HG02938 (cell line): ENCODE data around the gene TTC28.
"Not testable (repeated sequence)": the region's sequence is repeated elsewhere in the genome, so short reads cannot be mapped to it uniquely, and the experiment has no call there.

Source experiments
- ATAC-seq: cut with Tn5 transposase; IDR thresholded peaks from one replicate; pipeline ENCODE4 v1.9.1; 2021; ENCODE audit warnings: mild to moderate bottlenecking, moderate library complexity; ENCODE audit not compliant: unreplicated experiment

TTC28 gene

DNA sequence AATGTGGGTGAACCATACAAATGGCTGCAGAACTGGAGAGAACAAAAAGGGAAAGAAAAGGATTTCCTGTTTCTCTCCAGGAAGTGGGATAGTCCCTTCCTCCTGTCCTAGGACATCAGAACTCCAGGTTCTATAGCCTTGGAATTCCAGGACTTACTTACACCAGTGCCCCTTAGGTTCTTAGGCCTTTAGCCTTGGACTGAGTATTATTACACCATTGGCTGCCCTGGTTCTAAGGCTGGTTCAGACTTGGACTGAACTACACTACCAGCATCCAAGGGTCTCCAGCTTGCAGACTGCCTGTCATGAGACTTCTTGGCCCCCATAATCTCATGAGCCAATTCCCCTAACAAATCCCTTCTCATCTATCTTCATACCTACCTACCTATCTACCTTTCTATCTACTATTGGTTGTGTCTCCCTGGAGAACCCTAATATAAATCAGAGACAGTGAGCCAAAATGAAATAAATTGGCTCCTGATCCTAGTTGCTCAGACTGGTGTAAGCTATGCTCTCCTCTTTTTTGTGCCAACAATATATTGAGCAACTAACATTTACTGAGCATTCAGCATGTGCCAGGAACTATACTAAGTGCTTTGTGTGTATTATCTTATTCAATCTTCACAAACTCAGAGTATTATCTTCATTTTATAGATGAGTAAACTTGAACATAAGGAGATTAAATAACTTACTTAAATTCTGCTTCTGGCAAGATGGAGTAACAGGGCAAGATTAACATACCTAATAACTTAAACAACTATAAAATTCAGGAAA is 303.7 kb downstream of the TTC28 start:
- ATAC-seq: no peak

DNA sequence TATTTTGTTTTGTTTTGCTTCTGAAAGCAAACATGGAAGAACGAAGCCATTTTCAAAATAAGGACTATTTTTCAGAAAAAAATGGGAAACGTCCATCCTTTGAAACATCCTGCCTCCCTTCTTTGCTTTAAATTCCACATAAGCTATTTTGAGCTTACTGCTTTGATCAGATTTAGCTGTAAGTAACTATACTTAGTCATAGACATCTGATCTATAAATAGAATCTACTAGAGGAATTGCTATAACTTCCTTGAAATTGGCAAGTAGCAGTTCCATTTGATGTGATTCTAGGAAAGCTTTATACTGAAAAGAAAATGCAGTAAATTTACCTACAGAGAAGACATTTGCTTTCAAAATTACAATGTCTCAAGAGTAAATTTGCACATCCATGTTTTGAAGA is 305.8 kb downstream of the TTC28 start:
- ATAC-seq: no peak

DNA sequence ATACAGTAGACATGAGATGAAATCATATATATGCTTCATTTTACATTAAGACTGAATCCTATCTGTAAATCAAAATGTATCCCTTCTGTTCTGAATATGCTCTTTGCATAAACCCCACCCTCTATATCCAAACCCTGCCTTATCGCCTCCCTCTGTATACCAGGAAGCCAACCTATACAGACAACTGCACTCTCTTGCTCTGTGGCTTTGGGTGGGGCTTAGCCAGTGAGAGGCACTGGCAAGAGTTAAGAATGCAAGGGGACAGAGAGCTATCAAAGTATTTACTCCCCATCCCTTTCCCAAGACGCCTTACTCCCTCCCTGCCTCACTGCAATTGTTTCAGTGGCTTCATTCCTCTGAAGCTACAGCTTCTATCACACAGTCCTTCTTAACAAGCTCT is 309.8 kb downstream of the TTC28 start:
- ATAC-seq: no peak

DNA sequence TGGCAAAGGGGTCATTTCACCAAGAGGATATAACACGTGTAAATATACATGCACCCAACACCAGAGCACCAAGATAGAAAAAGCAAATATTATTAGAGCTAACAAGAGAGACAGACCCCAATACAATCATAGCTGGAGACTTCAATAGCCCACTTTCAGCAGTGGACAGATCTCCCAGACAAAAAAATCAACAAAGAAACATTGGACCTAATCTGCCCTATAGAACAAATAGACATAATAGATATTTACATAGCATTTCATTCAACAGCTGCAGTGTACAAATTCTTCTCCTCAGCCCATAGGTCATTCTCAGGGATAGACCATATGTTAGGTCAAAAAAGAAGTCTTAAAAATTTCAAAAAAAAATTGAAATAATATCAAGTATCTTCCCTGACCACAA is 312.8 kb downstream of the TTC28 start:
- no peak for ATAC-seq

DNA sequence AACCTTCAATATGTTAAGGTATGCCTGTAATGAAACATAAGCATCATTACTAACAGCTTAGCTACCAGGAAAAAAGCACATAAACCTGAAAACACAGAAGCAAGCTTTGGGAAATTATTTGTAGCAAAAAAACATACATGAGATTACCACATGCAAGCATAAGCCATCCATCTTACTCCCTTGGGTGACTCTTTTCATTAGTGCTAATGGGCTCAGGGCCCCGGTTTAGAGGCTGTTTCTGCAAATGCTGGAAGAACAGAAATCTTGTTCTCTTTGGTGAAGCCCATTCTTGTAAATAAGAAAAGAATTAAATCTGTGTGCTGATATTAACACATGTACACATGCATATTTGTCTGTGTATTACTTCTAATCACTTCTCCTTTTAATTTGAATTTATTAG is 314.3 kb downstream of the TTC28 start:
- ATAC-seq: no peak

DNA sequence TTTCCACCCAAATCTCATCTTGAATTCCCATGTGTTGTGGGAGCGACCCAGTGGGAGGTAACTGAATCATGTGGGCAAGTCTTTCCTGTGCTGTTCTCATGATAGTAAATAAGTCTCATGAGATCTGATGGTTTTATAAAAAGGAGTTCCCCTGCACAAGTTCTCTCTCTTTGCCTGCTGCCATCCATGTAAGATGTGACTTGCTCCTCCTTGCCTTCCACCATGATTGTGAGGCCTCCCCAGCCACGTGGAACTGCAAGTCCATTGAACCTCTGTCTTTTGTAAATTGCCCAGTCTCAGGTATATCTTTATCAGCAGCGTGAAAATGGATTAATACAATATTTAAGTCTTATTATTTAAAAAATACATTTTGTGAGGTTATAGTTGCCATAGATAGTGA is 315.5 kb downstream of the TTC28 start:
- ATAC-seq: not testable (repeated sequence)

DNA sequence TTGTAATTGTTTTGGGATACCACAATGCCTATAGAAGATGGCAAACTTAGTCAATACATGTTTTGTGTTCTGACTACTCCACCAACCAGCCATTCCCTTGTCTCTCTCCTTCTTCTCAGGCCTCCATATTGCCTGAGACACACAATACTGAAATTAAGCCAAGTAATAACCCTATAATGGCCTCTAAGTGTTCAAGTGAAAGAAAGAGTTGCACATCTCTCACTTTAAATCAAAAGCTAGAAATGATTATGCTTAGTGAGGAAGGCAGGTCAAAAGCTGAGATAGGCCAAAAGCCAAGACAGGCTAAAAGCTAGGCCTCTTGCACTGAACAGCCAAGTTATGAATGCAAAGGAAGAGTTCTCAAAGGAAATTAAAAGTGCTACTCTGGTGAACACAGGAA is 318.7 kb downstream of the TTC28 start:
- no peak for ATAC-seq

DNA sequence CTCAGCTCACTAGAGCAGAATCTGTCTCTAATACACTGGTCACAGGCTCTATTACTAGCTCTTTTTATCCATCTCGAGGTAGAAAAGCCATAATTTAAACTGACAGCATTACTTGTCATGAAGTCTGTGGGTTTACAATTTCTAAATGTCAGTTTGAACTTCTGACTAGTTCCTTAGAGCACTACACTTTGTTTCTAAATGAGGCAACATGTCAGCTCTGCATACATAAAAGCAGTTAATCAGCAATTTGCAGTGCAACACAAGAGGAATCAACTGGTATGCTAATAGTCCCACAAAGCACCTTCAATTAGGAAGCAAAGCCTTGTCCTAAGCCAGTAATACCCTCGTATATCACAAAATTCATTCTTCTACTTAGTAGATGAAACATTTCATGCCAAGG is 321.3 kb downstream of the TTC28 start:
- ATAC-seq: no peak

DNA sequence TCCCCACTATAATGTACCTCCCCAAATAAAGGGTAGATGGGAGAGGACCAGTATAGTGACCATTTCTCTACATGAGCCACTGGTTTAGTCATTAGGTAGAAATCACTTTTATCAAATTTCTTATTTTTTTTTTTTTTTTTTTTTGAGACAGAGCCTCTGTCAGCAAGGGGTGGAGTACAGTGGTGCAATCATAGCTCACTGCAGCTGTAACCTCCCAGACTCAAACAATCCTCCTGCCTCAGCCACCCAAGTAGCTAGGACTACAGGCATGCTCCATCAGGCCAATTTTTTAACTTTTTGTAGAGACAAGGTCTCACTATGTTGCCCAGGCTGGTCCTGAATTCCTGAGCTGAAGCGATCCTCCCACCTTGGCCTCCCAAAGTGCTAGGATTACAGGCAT is 322.4 kb downstream of the TTC28 start:
- ATAC-seq: no peak

DNA sequence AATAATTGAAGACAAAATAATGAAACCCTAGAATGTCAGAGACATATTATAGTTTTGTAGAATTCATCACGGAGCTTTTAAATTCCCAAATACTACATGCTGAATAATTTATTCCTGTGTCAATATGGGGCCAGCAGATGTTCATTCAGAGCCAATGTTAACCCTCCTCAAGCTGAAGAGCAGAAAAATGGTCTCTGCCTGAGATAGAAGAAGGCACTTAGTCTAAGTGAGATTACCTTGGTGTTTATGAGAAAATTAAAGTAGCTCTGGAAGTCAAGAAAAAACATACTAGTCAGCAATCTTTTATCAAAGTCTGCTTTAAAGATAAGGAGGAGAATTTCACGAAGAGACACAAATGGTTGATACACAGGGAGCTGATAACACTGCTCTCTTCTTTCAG is 328.2 kb downstream of the TTC28 start:
- no peak for ATAC-seq

DNA sequence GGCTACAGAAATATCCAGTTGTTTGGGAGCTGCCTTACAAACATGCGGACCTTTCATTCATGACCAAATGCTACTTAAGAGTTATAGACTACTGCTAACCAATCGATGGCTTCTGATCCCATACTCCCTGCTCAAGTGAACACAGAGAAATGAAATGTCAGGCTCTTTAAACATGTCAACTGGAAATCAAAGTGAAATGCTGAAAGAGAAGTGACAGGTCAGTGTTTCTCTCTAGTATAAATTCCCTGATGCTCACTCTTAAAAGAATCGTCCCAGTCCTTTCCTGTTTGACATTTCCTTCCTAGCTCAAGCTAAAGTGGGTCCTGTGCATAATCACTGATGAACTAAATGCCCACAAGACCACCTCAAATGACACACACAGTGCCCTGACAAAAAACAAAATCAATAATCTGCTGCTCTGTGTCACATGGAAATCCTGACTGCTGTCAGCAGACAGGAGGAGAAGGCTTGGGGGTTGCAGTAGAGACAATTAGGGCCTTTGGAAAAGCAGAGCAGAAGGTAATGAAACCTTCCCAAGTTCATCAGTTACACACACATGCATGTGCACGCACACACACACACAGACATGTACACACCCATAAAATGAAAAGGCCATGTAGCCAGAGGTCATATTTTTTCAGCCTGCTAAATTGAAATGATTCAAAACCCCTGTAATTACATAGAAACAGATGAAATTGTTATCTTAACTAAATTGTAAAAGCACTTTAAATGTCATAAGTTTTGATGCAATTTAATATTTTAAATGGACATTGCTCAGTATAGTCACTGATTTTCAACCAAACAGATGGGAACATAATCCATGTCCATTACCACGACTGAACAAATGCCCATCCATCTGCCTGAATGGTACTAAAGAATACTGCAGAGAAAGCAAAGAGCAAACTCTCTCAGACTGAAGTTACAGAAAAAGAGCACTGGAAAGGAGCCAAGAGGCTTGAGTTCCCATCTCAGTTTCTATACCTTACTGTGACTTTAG is 330.7 kb downstream of the TTC28 start:
- no peak for ATAC-seq

DNA sequence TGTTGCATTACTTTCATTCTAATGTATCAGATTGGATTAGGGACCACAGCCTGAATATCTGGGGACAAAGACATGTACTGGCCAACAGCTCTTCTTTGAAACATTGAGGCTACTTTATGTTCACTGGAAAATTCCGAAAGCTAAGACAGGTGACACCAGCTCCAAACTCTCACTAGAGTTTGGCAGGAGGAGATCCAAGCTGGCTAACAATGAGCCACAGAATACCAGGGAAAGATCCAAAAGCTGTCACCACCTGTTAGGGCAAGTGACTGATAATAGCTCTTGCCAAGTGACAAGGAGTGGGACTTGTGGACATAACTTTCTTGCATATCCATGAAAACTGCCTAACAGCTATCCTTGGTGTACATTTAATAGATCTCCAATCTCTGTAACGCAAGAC is 333.3 kb downstream of the TTC28 start:
- no peak for ATAC-seq

DNA sequence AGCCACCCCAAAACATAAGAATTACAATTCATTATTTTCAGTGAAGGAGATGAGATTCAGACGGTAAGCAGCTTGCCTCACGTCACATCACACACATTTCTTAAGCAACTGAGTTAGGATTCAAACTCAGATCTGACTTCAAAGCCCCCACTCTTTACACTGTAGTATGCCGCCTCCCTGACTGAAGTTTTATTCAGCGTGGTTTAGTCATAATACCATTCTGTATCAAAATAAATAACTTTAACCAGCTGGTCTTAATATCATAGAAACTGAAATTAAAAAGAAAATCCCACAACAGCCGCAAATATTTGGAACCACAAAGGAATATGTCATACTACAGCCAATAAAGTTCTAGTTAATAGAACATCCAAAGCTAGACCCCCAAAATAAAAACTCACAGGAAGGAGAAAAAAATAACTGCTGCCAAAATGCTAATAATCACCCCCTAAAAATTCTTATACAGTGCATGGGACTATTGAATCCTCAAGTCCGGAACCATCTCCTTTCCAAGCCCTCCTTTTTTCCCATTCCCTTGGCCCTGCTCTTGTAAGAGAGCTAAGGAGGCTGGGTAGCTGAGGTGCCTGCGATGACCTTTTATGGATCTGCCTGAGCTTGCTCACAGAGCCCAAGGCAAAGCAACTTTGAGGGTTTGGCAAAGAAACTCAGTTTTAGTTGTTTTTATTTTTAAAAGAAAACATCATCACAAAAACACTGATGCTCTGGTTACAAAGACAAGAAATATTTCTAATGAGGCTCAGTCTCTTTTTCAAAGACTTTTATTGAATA is 334.5 kb downstream of the TTC28 start:
- ATAC-seq: no peak

DNA sequence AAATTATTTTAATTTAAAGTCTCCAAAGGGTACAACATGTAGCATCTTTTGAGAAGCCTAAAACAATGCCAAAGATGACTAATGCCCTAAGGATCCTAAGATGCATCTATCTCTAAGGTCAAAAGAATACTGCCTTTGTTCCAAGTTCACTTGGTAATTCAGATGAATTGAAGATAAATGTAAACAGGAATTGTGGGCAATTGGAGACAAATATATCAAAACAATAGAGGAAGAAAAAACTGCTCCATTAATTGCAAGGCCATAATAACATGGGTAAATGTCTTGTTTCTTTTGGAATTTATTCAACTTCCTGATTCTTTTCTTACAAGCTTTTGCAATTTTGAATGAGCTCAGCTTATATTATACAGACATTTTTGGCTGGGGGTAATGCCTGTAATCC is 338.6 kb downstream of the TTC28 start:
- no peak for ATAC-seq

DNA sequence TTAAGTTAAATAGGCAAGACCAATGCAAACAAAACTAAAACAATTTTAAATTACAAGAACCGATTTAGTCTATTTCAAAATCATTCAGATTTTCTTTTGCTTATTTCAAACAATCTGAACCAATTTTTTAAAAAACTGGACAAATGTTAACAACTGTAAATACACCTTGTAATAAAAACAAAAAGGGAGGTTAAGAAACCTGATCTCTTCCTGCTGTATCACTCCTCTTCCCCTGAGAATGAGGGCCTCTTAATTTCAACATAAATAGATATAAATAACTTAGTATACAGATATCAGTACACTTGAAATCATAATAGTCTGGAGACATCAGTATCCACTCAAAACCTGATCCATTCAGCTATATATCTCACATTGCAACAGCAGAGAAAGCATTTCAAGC is 346.6 kb downstream of the TTC28 start:
- ATAC-seq: no peak

DNA sequence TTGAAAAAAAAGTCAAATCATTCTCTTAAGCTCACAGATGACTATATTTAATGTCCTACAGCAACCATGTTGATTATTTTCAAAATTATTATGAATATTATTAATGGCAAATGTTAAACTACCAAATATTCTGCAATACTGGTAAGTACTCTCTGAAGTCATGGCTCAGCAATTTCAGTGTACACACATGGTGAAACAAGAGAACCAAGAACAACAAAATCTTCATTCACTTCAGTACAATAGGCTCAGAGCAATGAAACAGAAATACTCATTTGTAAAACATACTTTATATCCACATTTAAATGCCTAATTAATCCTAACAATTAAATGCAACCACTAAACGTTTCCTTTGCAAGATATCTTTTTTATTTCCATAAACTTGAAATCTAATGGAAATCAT is 347.2 kb downstream of the TTC28 start:
- no peak for ATAC-seq

DNA sequence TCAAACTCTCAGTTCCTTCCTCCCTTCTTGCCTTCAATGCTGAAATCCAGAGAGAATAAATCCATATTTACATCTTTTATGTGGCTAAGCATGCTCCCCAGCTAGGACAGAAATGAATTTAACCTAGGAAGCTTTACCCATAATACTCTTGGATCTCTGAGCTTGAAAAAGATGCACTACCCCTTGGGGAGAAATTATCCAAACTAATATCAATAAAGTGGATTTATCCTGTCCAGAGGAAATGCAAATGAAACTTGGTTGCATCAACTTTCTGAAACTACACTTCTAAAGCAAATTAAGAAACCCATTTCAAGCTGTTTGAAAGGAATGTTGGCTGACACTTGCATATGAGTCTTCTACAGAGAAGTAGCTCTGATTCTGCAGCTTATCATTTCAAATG is 347.9 kb downstream of the TTC28 start:
- ATAC-seq: no peak

DNA sequence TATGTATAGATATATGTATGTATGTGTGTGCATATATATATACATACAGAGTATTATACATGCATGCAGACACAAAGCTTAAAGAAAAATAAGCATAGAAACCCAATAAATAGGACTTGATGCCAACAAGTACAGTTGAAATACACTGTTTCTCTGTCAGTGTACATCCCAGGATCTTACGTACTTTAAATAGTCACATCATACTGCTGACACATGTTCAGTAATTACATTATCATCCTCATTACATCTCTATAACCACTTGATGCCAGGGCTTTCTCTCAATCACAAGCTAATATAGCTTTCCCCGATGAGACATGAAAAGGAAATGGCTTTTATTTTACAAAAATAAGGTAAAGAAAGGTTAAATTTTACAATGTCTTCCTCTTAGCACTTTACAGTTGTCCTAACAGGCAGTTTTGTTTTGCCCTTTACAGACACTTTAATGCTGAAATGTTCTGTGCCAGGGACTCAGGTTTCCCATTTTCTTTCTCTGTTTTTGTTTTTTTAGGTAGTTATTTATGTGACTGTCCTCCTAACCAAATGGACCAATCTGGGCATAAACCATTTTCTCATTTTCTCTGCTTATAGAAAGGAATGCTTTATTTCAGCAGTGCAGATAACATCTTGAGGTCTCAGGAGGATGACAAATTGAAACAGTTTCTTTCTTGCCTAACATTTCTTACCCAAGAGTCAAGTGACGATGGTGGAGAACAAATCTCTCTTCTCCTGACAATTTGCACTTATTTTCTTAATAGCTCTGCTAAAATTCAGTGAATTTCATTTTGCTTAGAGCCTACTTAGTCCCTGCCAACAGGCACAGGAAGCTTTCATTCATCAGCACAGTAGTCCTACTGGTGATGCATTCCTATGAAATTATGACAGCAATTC is 350.2 kb downstream of the TTC28 start:
- ATAC-seq: no peak

DNA sequence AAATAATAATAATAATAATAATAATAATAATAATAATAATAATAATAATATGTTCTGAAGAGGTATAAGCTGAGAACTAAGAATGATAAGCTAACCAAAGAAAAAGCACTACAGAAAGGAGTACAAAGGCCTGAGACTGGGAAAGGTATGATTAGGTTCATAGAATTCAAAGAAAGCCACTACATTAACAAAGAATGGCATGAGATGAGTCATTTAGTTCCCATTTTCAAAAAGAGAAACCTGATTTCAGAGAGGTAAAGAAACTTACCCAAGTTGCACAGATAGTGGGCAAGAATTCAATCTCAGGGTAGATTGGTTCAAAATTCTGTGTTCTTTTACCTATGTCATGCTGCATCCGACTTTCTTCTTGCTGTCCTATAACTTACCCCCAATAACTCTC is 350.9 kb downstream of the TTC28 start:
- ATAC-seq: no peak

DNA sequence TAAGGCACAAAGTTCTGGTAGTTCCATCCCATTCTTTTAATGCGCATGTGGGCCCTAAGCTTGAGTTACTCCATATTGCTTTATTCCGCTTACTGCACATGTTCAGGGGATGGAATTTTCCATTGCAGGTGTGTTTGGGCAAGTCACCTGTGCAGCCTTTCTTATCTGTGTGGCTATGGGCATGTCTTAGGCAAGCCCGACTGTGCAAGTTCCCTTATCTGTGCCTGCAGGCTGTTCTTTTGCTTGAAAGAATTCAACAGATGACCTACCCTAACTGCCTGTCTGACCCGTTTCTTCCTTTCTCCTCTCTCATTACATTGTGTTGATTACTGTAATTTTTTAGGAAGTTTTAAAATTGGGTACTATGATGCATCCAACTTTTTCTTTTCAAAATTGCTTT is 363.6 kb downstream of the TTC28 start:
- no peak for ATAC-seq
